Measurements from ENCODE around the gene ARG2.

- TF ChIP-seq CTCF (IDR thresholded peaks at IDR 0.05; ENCODE audit: borderline replicate concordance, extremely low read depth, low read length, poor library complexity, severe bottlenecking) (no peak), EZH2 (IDR thresholded peaks at IDR 0.05; ENCODE audit: borderline replicate concordance, low read depth, low read length, severe bottlenecking) (no peak)
Observed at GRCh38 chr14:67650151-67650550, 30.4 kb downstream of the ARG2 start.
